ENCODE results near the gene OR10H3.
"Not testable (repeated sequence)": the region's sequence is repeated elsewhere in the genome, so short reads cannot be mapped to it uniquely, and the experiment has no call there.

Gene OR10H3

DNA sequence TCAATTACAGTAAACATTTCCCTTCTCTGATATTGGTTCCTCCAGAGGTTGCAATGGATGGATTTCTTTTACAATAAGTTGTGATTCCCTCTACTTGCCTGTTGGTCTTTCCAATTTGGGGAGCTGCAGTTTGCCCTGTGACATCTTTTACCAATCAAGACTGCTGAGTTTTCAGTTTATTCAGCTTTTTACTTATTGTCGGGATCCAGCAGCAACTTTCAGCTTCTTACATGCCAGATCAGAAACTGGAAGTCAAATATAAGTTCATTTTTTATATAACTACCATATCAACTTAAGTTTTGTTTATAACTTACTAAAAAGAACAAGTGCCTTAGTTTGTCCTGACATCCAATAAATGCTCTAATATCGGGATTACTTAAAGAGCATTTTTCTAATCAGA is 10.5 kb downstream of the OR10H3 start:
- H3K36me3 Mint-ChIP-seq (ENCODE audit: low read depth), result no peaks in the 10 kb centered on the region
- H3K4me1 Mint-ChIP-seq (ENCODE audit: low read depth), result no peaks in the 10 kb centered on the region
- no peak overlapping the region for H3K27ac Mint-ChIP-seq
- no peaks in the 10 kb centered on the region for H3K9me3 Mint-ChIP-seq
- intact Hi-C loops (cut with micrococcal nuclease), result no loop called here
- peaks cover 44% of the 10 kb centered on the region for H3K27me3 Mint-ChIP-seq
- no peak overlapping the region for H3K4me3 Mint-ChIP-seq

- Mint-ChIP-seq H3K36me3 (ENCODE audit: low read depth) (no peaks in the 10 kb centered on the region), H3K27ac (no peak overlapping the region), H3K9me3 (no peaks in the 10 kb centered on the region), H3K27me3 (peaks cover 60% of the 10 kb centered on the region), H3K4me3 (no peak overlapping the region), H3K4me1 (ENCODE audit: low read depth) (no peaks in the 10 kb centered on the region)
- intact Hi-C loops (cut with micrococcal nuclease), result loop anchor here (10.0 kb wide), 1 partner anchor 134 kb away; no protein-coding TSS in a partner anchor
Observed at GRCh38 chr19:15758379-15758778, 20.6 kb downstream of the OR10H3 start.

GRCh38 chr19:15759962-15760565 is 22.3 kb downstream of the OR10H3 start:
- H3K27me3 Mint-ChIP-seq, result peaks cover 49% of the 10 kb centered on the region
- H3K9me3 Mint-ChIP-seq, result no peaks in the 10 kb centered on the region
- no peaks in the 10 kb centered on the region for H3K4me1 Mint-ChIP-seq (ENCODE audit: low read depth)
- no peak overlapping the region for H3K27ac Mint-ChIP-seq
- intact Hi-C loops (cut with micrococcal nuclease), result loop anchor here (10.0 kb wide), 1 partner anchor 135 kb away; no protein-coding TSS in a partner anchor
- H3K36me3 Mint-ChIP-seq (ENCODE audit: low read depth), result no peaks in the 10 kb centered on the region
- H3K4me3 Mint-ChIP-seq, result no peak overlapping the region

GRCh38 chr19:15769586-15769985 is 31.8 kb downstream of the OR10H3 start:
- H3K27me3 Mint-ChIP-seq, result peaks cover 14% of the 10 kb centered on the region
- no peaks in the 10 kb centered on the region for H3K4me1 Mint-ChIP-seq (ENCODE audit: low read depth)
- H3K36me3 Mint-ChIP-seq (ENCODE audit: low read depth), result no peaks in the 10 kb centered on the region
- intact Hi-C loops (cut with micrococcal nuclease), result no loop called here
- H3K4me3 Mint-ChIP-seq, result no peak overlapping the region
- no peaks in the 10 kb centered on the region for H3K9me3 Mint-ChIP-seq
- H3K27ac Mint-ChIP-seq, result no peak overlapping the region

DNA sequence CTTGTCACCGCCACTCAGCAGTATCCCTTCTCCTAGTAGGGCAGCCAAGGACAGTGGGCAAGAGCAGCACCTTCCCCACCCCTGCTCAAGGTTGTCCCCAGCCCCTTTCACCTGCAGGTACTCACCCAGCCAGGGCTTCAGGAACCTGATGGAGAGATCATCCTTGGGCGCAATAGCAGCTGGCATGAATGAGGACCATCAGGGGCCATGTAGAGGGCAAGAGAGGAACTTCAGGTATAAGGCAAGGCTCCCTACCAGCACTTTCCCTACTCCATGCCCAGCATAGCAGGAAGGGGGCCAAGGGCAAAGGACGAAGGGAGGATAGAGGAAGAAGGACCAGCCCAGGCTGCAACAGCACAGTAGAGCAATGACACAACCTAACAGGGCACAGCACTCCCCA is 36.4 kb downstream of the OR10H3 start:
- H3K27me3 Mint-ChIP-seq, result peaks cover 15% of the 10 kb centered on the region
- H3K36me3 Mint-ChIP-seq (ENCODE audit: low read depth); H3K4me3 Mint-ChIP-seq; intact Hi-C loops (cut with micrococcal nuclease); H3K27ac Mint-ChIP-seq; H3K4me1 Mint-ChIP-seq (ENCODE audit: low read depth); H3K9me3 Mint-ChIP-seq: not testable (repeated sequence)

DNA sequence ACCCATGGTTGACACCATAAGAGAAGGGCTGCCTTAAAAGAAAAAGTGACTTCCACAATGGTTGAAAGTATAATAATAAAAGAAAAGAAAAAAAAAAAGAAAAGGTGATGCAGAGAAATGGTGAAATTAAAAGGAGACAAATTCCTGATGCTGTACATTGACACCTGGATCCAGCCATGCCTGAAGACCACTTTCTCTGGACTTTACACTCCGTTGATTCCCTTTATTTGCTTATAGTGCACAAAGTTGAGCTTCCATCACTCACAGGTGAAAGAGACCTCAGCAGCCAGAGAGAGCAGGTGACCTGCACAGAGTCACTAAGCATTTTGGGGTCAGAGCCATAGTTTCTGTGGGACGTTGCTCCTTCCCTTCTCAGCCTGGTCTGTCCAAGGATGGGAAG is 37.5 kb downstream of the OR10H3 start:
- Mint-ChIP-seq H3K4me1 (ENCODE audit: low read depth) (no peaks in the 10 kb centered on the region), H3K9me3 (no peaks in the 10 kb centered on the region), H3K36me3 (ENCODE audit: low read depth) (no peaks in the 10 kb centered on the region), H3K27me3 (peaks cover 16% of the 10 kb centered on the region), H3K4me3 (no peak overlapping the region), H3K27ac (no peak overlapping the region)
- intact Hi-C loops (cut with micrococcal nuclease), result no loop called here

DNA sequence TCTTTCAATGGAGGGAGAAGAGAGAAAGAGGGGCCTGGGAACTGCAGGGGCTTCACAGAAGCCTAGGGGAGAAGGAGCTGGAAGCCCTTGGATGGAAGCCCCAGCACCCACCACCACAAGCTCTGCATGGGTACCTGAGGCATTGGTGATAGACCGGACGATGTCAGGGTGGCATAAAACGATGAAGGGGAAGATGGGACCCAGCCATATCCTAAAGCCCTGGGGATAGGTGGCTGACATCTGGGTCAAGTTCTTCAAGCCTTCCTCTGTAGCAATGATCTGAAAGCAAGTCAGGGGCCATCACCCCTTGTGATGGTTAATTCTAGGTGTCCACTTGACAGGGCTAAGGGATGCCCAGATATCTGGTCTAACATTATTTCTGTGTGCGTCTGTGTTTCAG is 38.5 kb downstream of the OR10H3 start:
- peaks cover 19% of the 10 kb centered on the region for H3K27me3 Mint-ChIP-seq
- H3K9me3 Mint-ChIP-seq, result no peaks in the 10 kb centered on the region
- H3K4me3 Mint-ChIP-seq, result no peak overlapping the region
- intact Hi-C loops (cut with micrococcal nuclease), result no loop called here
- no peak overlapping the region for H3K27ac Mint-ChIP-seq
- H3K36me3 Mint-ChIP-seq (ENCODE audit: low read depth), result no peaks in the 10 kb centered on the region
- H3K4me1 Mint-ChIP-seq (ENCODE audit: low read depth), result no peaks in the 10 kb centered on the region

DNA sequence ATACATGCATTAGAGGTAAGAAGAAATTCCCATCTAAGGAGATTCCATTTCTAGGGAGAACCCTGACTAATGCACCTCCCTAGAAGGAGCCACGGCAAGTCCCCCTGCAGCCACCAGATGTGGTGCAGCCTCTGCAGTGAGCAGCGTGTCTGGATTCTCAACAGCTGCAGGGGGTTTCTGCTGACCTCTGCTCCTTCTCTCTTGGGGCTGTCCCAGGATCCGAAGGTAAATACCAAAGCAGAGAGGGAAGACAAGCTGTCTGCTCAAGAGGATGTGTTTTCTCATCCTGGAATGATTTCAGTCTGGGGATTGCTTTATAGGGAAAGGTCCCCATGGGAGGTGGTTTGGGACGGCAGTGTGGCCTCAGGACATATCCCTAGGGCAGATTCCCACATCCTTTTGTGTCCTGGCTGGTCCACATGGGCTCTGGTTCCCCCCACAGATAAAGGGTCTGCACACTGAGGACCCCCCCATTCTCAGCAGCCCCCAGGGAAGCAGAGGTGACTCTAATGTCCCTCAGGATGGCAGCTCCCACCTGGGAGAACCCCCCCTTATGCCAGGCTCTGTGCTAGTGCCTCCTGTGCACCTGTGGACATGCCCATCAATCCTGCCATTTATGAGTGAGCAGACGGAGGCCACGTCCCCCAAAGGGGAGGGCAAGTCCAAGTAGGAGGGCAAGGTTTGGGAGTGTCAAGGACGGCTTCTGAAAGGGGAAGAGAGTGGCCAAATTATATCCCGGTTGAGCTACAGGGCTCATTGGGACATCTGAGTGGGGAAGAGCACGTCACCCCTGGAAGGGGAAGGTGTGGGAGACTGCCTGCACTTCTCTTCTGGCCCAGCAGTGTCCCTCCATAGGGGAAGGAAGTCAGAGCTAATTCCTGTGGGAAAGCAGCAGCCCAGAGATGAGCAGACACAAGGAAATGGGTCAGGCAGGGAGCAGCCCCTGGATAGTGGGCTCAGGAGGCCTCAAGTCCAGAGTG is 39.5 kb downstream of the OR10H3 start:
- intact Hi-C loops (cut with micrococcal nuclease), result no loop called here
- H3K27ac Mint-ChIP-seq, result no peak overlapping the region
- no peaks in the 10 kb centered on the region for H3K9me3 Mint-ChIP-seq
- no peaks in the 10 kb centered on the region for H3K36me3 Mint-ChIP-seq (ENCODE audit: low read depth)
- H3K4me1 Mint-ChIP-seq (ENCODE audit: low read depth), result no peaks in the 10 kb centered on the region
- H3K27me3 Mint-ChIP-seq, result peaks cover 16% of the 10 kb centered on the region
- no peak overlapping the region for H3K4me3 Mint-ChIP-seq

GRCh38 chr19:15779756-15780476 is 42.1 kb downstream of the OR10H3 start:
- peaks cover 5% of the 10 kb centered on the region for H3K4me1 Mint-ChIP-seq (ENCODE audit: low read depth)
- H3K27ac Mint-ChIP-seq, result no peak overlapping the region
- H3K27me3 Mint-ChIP-seq, result peaks cover 21% of the 10 kb centered on the region
- H3K4me3 Mint-ChIP-seq, result no peak overlapping the region
- H3K9me3 Mint-ChIP-seq, result no peaks in the 10 kb centered on the region
- no peaks in the 10 kb centered on the region for H3K36me3 Mint-ChIP-seq (ENCODE audit: low read depth)
- intact Hi-C loops (cut with micrococcal nuclease), result no loop called here

- H3K36me3 Mint-ChIP-seq (ENCODE audit: low read depth), result no peaks in the 10 kb centered on the region
- intact Hi-C loops (cut with micrococcal nuclease), result no loop called here
- H3K27ac Mint-ChIP-seq, result no peak overlapping the region
- no peak overlapping the region for H3K4me3 Mint-ChIP-seq
- H3K9me3 Mint-ChIP-seq, result no peaks in the 10 kb centered on the region
- peaks cover 5% of the 10 kb centered on the region for H3K4me1 Mint-ChIP-seq (ENCODE audit: low read depth)
- H3K27me3 Mint-ChIP-seq, result peaks cover 21% of the 10 kb centered on the region
Observed at GRCh38 chr19:15780610-15781418, 43.0 kb downstream of the OR10H3 start.

DNA sequence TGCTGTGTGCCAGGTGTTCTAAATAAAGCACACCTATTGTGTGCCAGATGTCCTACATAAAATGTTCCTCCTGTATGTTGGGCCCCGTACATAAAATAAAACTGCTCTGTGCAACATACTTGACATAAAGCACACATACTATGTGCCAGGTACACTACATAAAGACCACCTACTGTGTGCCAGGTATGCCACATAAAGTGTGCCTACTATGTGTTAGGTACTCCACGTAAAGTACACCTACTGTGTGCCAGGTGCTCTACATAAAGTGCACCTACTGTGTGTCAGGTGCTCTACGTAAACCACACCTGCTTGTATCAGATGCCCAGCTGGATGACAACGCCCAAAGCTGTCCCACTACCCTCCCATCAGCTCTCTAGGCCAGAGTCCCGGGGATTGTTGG is 43.9 kb downstream of the OR10H3 start:
- H3K27ac Mint-ChIP-seq, result no peak overlapping the region
- H3K9me3 Mint-ChIP-seq, result no peaks in the 10 kb centered on the region
- peaks cover 19% of the 10 kb centered on the region for H3K27me3 Mint-ChIP-seq
- H3K4me3 Mint-ChIP-seq, result no peak overlapping the region
- intact Hi-C loops (cut with micrococcal nuclease), result no loop called here
- no peaks in the 10 kb centered on the region for H3K36me3 Mint-ChIP-seq (ENCODE audit: low read depth)
- peaks cover 5% of the 10 kb centered on the region for H3K4me1 Mint-ChIP-seq (ENCODE audit: low read depth)

GRCh38 chr19:15782211-15782610 is 44.4 kb downstream of the OR10H3 start:
- no peaks in the 10 kb centered on the region for H3K9me3 Mint-ChIP-seq
- H3K4me1 Mint-ChIP-seq (ENCODE audit: low read depth), result peaks cover 5% of the 10 kb centered on the region
- peaks cover 21% of the 10 kb centered on the region for H3K27me3 Mint-ChIP-seq
- H3K4me3 Mint-ChIP-seq, result no peak overlapping the region
- intact Hi-C loops (cut with micrococcal nuclease), result no loop called here
- H3K36me3 Mint-ChIP-seq (ENCODE audit: low read depth), result no peaks in the 10 kb centered on the region
- no peak overlapping the region for H3K27ac Mint-ChIP-seq

- H3K9me3 Mint-ChIP-seq, H3K4me3 Mint-ChIP-seq: not testable (repeated sequence)
Observed at GRCh38 chr19:15782896-15783295, 45.1 kb downstream of the OR10H3 start.

More at GRCh38 chr19:15782896-15783295, 45.1 kb downstream of the OR10H3 start:
- H3K27ac Mint-ChIP-seq; intact Hi-C loops (cut with micrococcal nuclease); H3K4me1 Mint-ChIP-seq (ENCODE audit: low read depth); H3K36me3 Mint-ChIP-seq (ENCODE audit: low read depth): not testable (repeated sequence)
- peaks cover 17% of the 10 kb centered on the region for H3K27me3 Mint-ChIP-seq

Measured in dendritic cell treated with granulocyte-macrophage colony-stimulating factor and Interleukin-4, amounts not matched to agents 40 ng/mL and 50 ng/mL, for 4 days (primary cell).